Peyer's patch (tissue), 4 donors: Measurements from ENCODE around the gene HOXD1.

Source experiments
- POLR2A ChIP-seq, 2 donors: fragments of 450-650 bp; IDR thresholded peaks; one replicate each; pipeline ENCODE4 v1.5.1; 2017; ENCODE audit warnings: antibody characterized with exemption in 2 of 2, mild to moderate bottlenecking in 2 of 2, moderate library complexity in 2 of 2
- TF ChIP-seq, protein P1 (sequence below), 6 experiments: fragments of 450-650 bp in 4 of 6; fragments of 200-600 bp in 2 of 6; sonication (generic) in 1 of 6; IDR thresholded peaks; one replicate each; pipeline ENCODE4 v1.5.1; 2017 to 2019; ENCODE audit warnings: antibody characterized with exemption in 6 of 6, mild to moderate bottlenecking in 3 of 6, moderate library complexity in 1 of 6

GRCh38 chr2:176234940-176235339 lies 46.5 kb downstream of the HOXD1 start:
- TF ChIP-seq, protein P1, sequence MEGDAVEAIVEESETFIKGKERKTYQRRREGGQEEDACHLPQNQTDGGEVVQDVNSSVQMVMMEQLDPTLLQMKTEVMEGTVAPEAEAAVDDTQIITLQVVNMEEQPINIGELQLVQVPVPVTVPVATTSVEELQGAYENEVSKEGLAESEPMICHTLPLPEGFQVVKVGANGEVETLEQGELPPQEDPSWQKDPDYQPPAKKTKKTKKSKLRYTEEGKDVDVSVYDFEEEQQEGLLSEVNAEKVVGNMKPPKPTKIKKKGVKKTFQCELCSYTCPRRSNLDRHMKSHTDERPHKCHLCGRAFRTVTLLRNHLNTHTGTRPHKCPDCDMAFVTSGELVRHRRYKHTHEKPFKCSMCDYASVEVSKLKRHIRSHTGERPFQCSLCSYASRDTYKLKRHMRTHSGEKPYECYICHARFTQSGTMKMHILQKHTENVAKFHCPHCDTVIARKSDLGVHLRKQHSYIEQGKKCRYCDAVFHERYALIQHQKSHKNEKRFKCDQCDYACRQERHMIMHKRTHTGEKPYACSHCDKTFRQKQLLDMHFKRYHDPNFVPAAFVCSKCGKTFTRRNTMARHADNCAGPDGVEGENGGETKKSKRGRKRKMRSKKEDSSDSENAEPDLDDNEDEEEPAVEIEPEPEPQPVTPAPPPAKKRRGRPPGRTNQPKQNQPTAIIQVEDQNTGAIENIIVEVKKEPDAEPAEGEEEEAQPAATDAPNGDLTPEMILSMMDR (IDR thresholded peaks at IDR 0.05) = no peak
- TF ChIP-seq POLR2A (IDR thresholded peaks at IDR 0.05) = no peak
